H9 (cell line): Measurements from ENCODE around the gene EIF3D. TPM values are rescaled to one million over a fixed set of nuclear protein-coding genes. Genes with fewer than 3 reads are reported as not detected.

ENCODE experiments used
- DNase-seq: peaks from one replicate; pipeline ENCODE4 v3.0.0-alpha.2; 2017
- H2AFZ ChIP-seq: one replicate; pipeline ENCODE4 v1.6.1; 2013; ENCODE audit warnings: mild to moderate bottlenecking, low read length, control low read depth, moderate library complexity
- H2AK5ac ChIP-seq: 2 replicates; pipeline ENCODE4 v1.6.1; 2013; ENCODE audit warnings: low read length, control low read depth, mixed read lengths; ENCODE audit not compliant: insufficient read length
- H2BK120ac ChIP-seq: one replicate; pipeline ENCODE4 v1.6.1; 2013; ENCODE audit warnings: low read depth, mild to moderate bottlenecking, low read length, control low read depth, inconsistent platforms; ENCODE audit not compliant: poor library complexity, severe bottlenecking
- H2BK12ac ChIP-seq: 2 replicates; pipeline ENCODE4 v1.6.1; 2013; ENCODE audit warnings: low read length, control low read depth, mixed read lengths, low read depth; ENCODE audit not compliant: insufficient read length
- H2BK15ac ChIP-seq: 2 replicates; pipeline ENCODE4 v1.6.1; 2013; ENCODE audit warnings: low read depth, low read length, control low read depth
- H2BK20ac ChIP-seq: one replicate; pipeline ENCODE4 v1.6.1; 2013; ENCODE audit warnings: low read depth, mild to moderate bottlenecking, low read length, control low read depth, inconsistent platforms; ENCODE audit not compliant: poor library complexity, severe bottlenecking
- H2BK5ac ChIP-seq: 2 replicates; pipeline ENCODE4 v1.6.1; 2013; ENCODE audit warnings: low read length, control low read depth, mixed read lengths; ENCODE audit not compliant: insufficient read length
- H3K14ac ChIP-seq: 2 replicates; pipeline ENCODE4 v1.6.1; 2013; ENCODE audit warnings: low read length, control low read depth; ENCODE audit not compliant: insufficient read depth
- H3K18ac ChIP-seq: 2 replicates; pipeline ENCODE4 v1.6.1; 2013; ENCODE audit warnings: low read depth, mild to moderate bottlenecking, mixed read lengths, low read length, control low read depth; ENCODE audit not compliant: insufficient read length
- H3K23ac ChIP-seq: 2 replicates; pipeline ENCODE4 v1.6.1; 2013; ENCODE audit warnings: low read length, control low read depth, mixed read lengths, low read depth; ENCODE audit not compliant: insufficient read length
- H3K23me2 ChIP-seq: 2 replicates; pipeline ENCODE4 v1.6.1; 2013; ENCODE audit warnings: low read depth, mild to moderate bottlenecking, mixed read lengths, low read length, control low read depth; ENCODE audit not compliant: insufficient read length, poor library complexity, severe bottlenecking
- H3K27ac ChIP-seq: 2 replicates; pipeline ENCODE4 v1.5.1; 2013; ENCODE audit warnings: low read length, control low read depth, mixed read lengths, low read depth; ENCODE audit not compliant: insufficient read length
- H3K27me3 ChIP-seq: 2 replicates; pipeline ENCODE4 v1.6.1; 2013; ENCODE audit warnings: low read length, control low read depth, inconsistent platforms; ENCODE audit not compliant: insufficient read depth
- H3K4ac ChIP-seq: 2 replicates; pipeline ENCODE4 v1.6.1; 2013; ENCODE audit warnings: low read depth, mild to moderate bottlenecking, control low read depth, inconsistent platforms, low read length, moderate library complexity
- H3K4me1 ChIP-seq: 2 replicates; pipeline ENCODE4 v1.6.1; 2013; ENCODE audit warnings: low read length, control low read depth, inconsistent platforms; ENCODE audit not compliant: insufficient read depth
- H3K4me2 ChIP-seq: 2 replicates; pipeline ENCODE4 v1.6.1; 2013; ENCODE audit warnings: low read length, control low read depth, mixed read lengths; ENCODE audit not compliant: insufficient read length, insufficient read depth
- H3K56ac ChIP-seq: 2 replicates; pipeline ENCODE4 v1.6.1; 2013; ENCODE audit warnings: low read depth, mild to moderate bottlenecking, mixed read lengths, low read length, control low read depth; ENCODE audit not compliant: insufficient read length
- H3K79me1 ChIP-seq: 2 replicates; pipeline ENCODE4 v1.6.1; 2013; ENCODE audit warnings: low read depth, mild to moderate bottlenecking, moderate library complexity, low read length, control low read depth, inconsistent platforms; ENCODE audit not compliant: insufficient read depth, poor library complexity, severe bottlenecking
- H3K79me2 ChIP-seq: 2 replicates; pipeline ENCODE4 v1.6.1; 2013; ENCODE audit warnings: low read length, control low read depth, inconsistent platforms; ENCODE audit not compliant: insufficient read depth
- H3K9ac ChIP-seq: 2 replicates; pipeline ENCODE4 v1.6.1; 2013; ENCODE audit warnings: low read length, control low read depth, mixed read lengths; ENCODE audit not compliant: insufficient read length; ENCODE audit errors: extremely low read depth
- H3K9me3 ChIP-seq: one replicate; pipeline ENCODE4 v1.6.1; 2013; ENCODE audit warnings: low read depth, low read length, inconsistent platforms; ENCODE audit not compliant: control insufficient read depth
- H3T11ph ChIP-seq: one replicate; pipeline ENCODE4 v1.6.1; 2013; ENCODE audit warnings: mild to moderate bottlenecking, low read length, control low read depth, inconsistent platforms
- H4K20me1 ChIP-seq: one replicate; pipeline ENCODE4 v1.6.1; 2013; ENCODE audit not compliant: control insufficient read depth, insufficient read length, insufficient read depth
- H4K5ac ChIP-seq: 2 replicates; pipeline ENCODE4 v1.6.1; 2013; ENCODE audit warnings: low read depth, mild to moderate bottlenecking, mixed read lengths, low read length, control low read depth; ENCODE audit not compliant: insufficient read length
- H4K8ac ChIP-seq: replicated peaks from 2 replicates; pipeline ENCODE4 v1.6.1; 2013; ENCODE audit warnings: low read length, control low read depth, mixed read lengths, low read depth; ENCODE audit not compliant: insufficient read length
- H4K91ac ChIP-seq: 2 replicates; pipeline ENCODE4 v1.6.1; 2013; ENCODE audit warnings: low read depth, mild to moderate bottlenecking, moderate library complexity, mixed read lengths, low read length, control low read depth; ENCODE audit not compliant: insufficient read length
- H3K27ac Mint-ChIP-seq, 3 experiments: 2 replicates in 2 of 3; 3 replicates in 1 of 3; pipeline ENCODE4 v1.8.0; 2020 to 2021; ENCODE audit warnings: mixed read lengths in 3 of 3, mild to moderate bottlenecking in 1 of 3, moderate library complexity in 1 of 3
- H3K27me3 Mint-ChIP-seq: 2 replicates; pipeline ENCODE4 v1.8.0; 2021; ENCODE audit warnings: low read depth, mild to moderate bottlenecking, moderate library complexity, mixed read lengths
- H3K36me3 Mint-ChIP-seq, 3 experiments: 2 replicates in 2 of 3; 3 replicates in 1 of 3; pipeline ENCODE4 v1.8.0; 2020 to 2021; ENCODE audit warnings: low read depth in 3 of 3, mixed read lengths in 3 of 3; ENCODE audit not compliant: insufficient read depth in 1 of 3
- H3K4me1 Mint-ChIP-seq, 2 experiments: 2 replicates each; pipeline ENCODE4 v1.8.0; 2020; ENCODE audit warnings: mixed read lengths in 2 of 2
- H3K4me3 Mint-ChIP-seq, 2 experiments: 2 replicates in 1 of 2; 3 replicates in 1 of 2; pipeline ENCODE4 v1.8.0; 2020 to 2021; ENCODE audit warnings: mild to moderate bottlenecking in 2 of 2, mixed read lengths in 2 of 2, moderate library complexity in 1 of 2
- H3K9me3 Mint-ChIP-seq, 2 experiments: 2 replicates in 1 of 2; 3 replicates in 1 of 2; pipeline ENCODE4 v1.8.0; 2020; ENCODE audit warnings: mild to moderate bottlenecking in 2 of 2, mixed read lengths in 2 of 2, moderate library complexity in 1 of 2
- CTCF ChIP-seq: fragments of 200-600 bp; sonication (generic); conservative IDR thresholded peaks from 3 replicates; pipeline ENCODE4 v1.8.0; 2021; ENCODE audit warnings: antibody characterized with exemption, mild to moderate bottlenecking
- WGBS: extraction: QIAGEN DNeasy Blood & Tissue Kit; methylation state at CpG from one replicate; pipeline ENCODE4 v1.1.7; 2013; ENCODE audit warnings: missing lambda C conversion rate, low lambda C conversion rate, mixed read lengths; ENCODE audit not compliant: insufficient read length; ENCODE audit errors: extremely low coverage; 5-methylcytosine and 5-hydroxymethylcytosine counted together
- total RNA-seq: library from RNA; stranded (reverse); gene quantifications from 2 replicates; pipeline ENCODE4 v1.2.1, GENCODE V29; 2021

EIF3D gene
- total RNA-seq, 1 experiment from 2014 or later: 198 TPM

GRCh38 chr22:36472689-36473088 lies 56.3 kb downstream of the EIF3D start:
- no CpG with 5 or more reads among the region's 13 CpGs for WGBS
- peaks cover 4% of the 10 kb centered on the region in 2 experiments; a peak in 3 of 4 replicates for H3K4me1 Mint-ChIP-seq

More at GRCh38 chr22:36472689-36473088, 56.3 kb downstream of the EIF3D start:
- no peak overlapping the region for H2BK12ac ChIP-seq
- no peak overlapping the region for H3K4ac ChIP-seq
- no peaks in the 10 kb centered on the region for H3K23me2 ChIP-seq
- no peak overlapping the region for H3K14ac ChIP-seq
- no peak for DNase-seq
- no peak overlapping the region for H3K4me3 Mint-ChIP-seq
- no peaks in the 10 kb centered on the region for H3K9me3 ChIP-seq
- H3K18ac ChIP-seq: no peak overlapping the region
- H2BK20ac ChIP-seq: no peak overlapping the region
- H3K4me2 ChIP-seq: no peak overlapping the region
- no peaks in the 10 kb centered on the region for H3K9me3 Mint-ChIP-seq
- H3K79me2 ChIP-seq: no peaks in the 10 kb centered on the region
- no peak overlapping the region for H4K8ac ChIP-seq
- no peak for TF ChIP-seq CTCF
- H3T11ph ChIP-seq: no peak overlapping the region
- H4K91ac ChIP-seq: no peak overlapping the region
- no peak overlapping the region for H3K23ac ChIP-seq
- no peak overlapping the region for H2AFZ ChIP-seq
- no peak overlapping the region for H2BK15ac ChIP-seq
- no peaks in the 10 kb centered on the region for H3K27me3 Mint-ChIP-seq
- H3K56ac ChIP-seq: no peak overlapping the region
- no peak overlapping the region for H2AK5ac ChIP-seq
- H3K36me3 Mint-ChIP-seq: peaks cover 15 to 48% (median 44%) of the 10 kb centered on the region in 3 experiments; a peak in 5 of 7 replicates
- H3K79me1 ChIP-seq: no peaks in the 10 kb centered on the region
- no peak overlapping the region for H4K5ac ChIP-seq
- H3K9ac ChIP-seq: no peak overlapping the region
- H4K20me1 ChIP-seq: no peaks in the 10 kb centered on the region
- no peaks in the 10 kb centered on the region for H3K27me3 ChIP-seq
- H3K4me1 ChIP-seq: no peaks in the 10 kb centered on the region
- no peak overlapping the region for H3K27ac ChIP-seq
- H2BK120ac ChIP-seq: no peak overlapping the region
- H3K27ac Mint-ChIP-seq: peak overlapping the region in 1 of 3 experiments; percentile 31; a peak in 1 of 7 replicates
- H2BK5ac ChIP-seq: no peak overlapping the region
